GM18508 (cell line): ENCODE data around the gene ATAD3C.
"Not testable (repeated sequence)": the region's sequence is repeated elsewhere in the genome, so short reads cannot be mapped to it uniquely, and the experiment has no call there.

Experiments
- ATAC-seq: cut with Tn5 transposase; IDR thresholded peaks from one replicate; pipeline ENCODE4 v1.9.1; 2021; ENCODE audit warnings: moderate number of reproducible peaks; ENCODE audit not compliant: insufficient read depth, unreplicated experiment

Gene ATAD3C, protein sequence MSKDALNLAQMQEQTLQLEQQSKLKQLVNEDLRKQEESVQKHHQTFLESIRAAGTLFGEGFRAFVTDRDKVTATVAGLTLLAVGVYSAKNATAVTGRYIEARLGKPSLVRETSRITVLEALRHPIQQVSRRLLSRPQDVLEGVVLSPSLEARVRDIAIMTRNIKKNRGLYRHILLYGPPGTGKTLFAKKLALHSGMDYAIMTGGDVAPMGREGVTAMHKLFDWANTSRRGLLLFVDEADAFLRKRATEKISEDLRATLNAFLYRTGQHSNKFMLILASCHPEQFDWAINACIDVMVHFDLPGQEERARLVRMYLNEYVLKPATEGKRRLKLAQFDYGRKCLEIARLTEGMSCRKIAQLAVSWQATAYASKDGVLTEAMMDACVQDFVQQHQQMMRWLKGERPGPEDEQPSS

GRCh38 chr1:1449099-1449739, at the start of gene ATAD3C:
Gene ATAD3C (plus strand): TSS chr1:1449689. CDS start chr1:1450684, 995 bp downstream.
- ATAC-seq: no peak

DNA sequence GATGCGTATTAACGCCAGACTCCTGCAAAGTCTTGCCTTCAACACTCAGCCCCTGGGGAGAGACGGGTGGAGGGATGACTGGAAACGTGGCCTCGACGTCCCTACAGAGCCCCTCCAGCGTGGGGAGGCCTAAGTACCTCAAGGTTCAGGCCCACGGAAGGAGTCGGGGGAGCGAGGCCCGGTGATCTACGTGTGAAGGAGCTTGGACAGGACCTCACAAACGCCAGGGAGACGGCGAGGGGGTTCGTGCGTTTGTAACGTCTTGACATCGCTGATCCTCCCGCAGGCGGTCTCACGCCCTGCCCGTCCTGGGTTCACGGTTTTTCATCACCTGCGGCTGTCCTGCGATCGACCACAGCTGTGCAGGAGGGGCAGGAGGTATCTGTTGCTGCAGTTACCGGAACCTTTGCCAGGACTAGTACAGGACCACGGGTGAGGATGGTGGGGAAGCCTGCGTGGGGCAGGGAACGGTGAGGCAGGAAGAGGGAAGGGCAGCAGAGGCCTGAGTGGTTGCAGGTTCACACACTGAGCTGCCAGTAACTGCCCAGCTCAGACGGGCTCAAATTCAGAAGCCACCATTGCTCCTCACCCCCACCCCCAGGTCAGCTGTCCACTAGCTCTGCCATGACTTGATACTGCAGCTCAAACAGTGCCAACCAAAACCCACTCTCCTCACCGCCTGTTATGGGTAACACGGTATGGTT, 49.5 kb upstream of the ATAD3C start:
- no peak for ATAC-seq

DNA sequence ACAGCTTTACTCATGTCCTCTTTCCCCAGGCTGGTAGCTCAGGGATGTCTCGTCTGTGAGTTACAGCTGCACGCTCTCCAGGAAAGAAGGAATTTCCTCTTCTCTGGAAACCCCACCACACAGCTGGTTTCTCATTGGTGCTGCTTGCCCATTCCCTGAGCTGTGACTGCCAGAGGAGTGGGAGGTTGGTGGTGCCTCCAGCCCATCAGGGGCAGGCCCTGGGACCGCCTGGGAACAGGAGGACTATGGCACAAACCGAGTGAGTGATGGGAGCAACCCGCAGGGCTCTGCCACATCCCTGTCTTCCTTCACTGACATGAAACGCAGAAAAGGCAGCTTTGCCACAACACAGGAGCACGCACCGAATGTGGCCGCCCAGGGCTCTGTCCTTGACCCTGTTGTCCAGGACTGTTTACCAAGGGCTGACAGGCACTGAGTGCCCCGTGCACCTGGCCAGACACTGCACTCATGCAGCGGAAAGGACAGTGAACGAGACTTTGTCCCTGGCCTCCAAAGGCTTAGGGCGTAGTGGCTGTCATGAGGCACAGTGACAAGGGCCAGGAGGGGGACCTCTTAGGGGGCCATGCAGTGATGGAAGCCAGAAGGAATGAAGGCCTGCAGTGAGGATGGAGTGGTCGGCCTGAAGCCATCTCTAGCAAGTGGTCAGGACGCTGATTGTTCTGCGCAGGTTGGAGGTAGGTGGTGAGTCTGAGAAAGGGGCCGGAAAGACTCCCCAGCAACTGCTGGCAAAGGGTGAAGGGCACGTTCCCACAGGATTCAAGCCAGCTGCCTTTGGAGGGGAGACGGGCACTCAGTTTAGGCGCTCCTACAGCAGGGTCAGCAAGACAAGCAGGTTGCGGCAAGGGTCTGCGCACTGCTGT, 48.7 kb upstream of the ATAD3C start:
- no peak for ATAC-seq

DNA sequence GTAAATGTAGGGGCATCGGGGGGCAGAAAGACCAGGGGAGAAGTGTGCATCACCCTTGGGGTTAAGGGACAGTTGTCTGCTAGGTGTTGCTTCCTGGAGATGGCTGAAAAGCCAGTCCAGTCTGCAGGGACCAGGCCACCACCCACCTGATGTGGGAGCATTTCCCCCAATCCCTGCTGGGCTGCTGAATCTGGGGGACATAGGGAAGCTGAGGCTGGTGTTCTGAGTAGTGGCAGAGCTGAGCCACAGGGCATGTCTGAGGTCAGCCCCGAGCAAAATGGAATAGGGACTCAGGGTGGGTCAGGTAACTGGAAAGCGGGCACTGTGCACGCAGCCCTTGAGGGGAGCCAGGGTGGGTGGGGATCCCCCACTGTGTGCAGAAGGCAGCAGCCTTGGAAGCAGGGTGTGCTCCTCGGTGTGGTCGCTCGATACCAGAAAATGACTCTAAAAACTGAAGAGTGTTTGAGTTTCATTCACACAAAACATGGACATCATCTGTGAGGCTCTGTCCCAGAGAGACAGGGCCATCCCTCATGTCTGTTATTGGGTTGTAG, 48.0 kb upstream of the ATAD3C start:
- no peak for ATAC-seq

- no peak for ATAC-seq
Observed at GRCh38 chr1:1402072-1402900, 47.2 kb upstream of the ATAD3C start.

- ATAC-seq: not testable (repeated sequence)
Observed at GRCh38 chr1:1402901-1403392, 46.5 kb upstream of the ATAD3C start.

GRCh38 chr1:1403653-1404052, 45.8 kb upstream of the ATAD3C start:
- no peak for ATAC-seq

DNA sequence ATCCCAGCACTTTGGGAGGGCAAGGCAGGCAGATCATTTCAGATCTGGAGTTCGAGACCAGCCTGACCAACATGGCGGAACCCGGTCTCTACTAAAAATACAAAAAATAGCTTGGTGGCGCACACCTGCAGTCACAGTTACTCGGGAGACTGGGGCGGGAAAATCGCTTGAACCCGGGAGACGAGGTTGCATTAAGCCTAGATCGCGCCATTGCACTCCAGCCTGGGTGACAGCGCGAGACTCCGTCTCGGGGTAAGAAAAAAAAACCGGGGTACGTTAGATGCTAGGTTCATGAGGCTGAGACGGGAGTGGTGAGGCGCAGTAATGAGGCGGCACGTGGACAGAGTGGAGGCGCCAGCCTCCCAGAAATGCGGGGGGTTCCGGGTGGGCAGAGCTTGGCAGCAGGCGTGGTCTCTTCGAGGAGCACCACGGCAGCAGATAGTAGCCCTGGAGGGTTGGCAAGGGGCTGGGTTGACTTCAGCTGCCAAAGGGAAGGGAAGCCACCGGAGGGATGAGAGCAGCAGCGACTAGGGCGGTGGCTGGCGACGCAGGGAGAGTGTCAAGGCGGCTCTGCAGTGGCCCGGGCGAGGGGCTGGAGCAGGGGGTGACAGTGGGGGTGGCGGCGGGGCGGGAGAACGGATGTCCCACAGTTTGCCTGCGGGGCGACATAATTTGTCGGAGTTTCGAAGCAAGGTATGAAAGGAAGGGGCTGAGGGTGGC, 43.2 kb upstream of the ATAD3C start:
- ATAC-seq: no peak

GRCh38 chr1:1406821-1407635, 42.5 kb upstream of the ATAD3C start, which contains the start of gene MRPL20:
Gene MRPL20 (minus strand): TSS chr1:1407293. CDS start chr1:1407217, 76 bp downstream.
- peak; percentile 51 for ATAC-seq

DNA sequence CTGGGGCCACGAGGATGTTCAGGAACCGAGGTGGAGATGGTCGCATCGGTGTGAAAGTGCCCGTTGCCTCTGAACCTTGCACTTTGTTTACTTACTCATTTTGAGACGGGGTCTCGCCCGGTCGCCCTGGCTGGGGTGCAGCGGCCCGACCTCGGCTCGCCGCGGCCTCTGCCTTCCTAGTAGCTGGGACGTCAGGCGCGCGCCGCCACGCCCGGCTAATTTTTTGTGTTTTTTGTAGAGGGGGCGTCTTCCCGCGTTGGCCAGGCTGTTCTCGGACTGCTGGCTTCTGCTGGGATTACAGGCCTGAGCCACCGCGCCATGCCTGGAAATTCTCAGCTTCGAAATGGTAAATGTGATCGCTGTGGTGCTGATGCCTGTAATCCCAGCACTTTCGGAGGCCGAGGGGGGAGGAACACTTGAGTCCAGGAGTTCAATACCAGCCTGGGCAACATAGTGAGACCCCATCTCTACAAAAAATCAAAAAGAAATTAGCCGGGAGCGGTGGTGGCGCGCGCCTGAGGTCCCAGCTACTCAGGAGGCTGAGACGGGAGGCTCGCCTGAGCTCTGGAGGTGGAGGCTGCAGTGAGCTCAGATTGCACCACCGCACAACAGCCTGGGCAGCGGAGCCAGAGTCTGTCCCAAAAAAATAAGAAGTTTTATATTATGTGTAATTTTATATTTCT, 41.7 kb upstream of the ATAD3C start:
- ATAC-seq: no peak

DNA sequence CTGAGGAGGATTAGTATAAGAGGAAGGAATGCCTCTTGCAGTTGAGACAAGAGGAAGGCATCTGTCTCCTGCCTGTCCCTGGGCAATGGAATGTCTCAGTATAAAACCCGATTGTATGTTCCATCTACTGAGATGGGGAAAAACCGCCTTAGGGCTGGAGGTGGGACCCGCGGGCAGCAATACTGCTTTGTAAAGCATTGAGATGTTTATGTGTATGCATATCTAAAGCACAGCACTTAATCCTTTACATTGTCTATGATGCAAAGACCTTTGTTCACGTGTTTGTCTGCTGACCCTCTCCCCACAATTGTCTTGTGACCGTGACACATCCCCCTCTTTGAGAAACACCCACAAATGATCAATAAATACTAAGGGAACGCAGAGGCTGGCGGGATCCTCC, 39.3 kb upstream of the ATAD3C start:
- ATAC-seq: not testable (repeated sequence)

DNA sequence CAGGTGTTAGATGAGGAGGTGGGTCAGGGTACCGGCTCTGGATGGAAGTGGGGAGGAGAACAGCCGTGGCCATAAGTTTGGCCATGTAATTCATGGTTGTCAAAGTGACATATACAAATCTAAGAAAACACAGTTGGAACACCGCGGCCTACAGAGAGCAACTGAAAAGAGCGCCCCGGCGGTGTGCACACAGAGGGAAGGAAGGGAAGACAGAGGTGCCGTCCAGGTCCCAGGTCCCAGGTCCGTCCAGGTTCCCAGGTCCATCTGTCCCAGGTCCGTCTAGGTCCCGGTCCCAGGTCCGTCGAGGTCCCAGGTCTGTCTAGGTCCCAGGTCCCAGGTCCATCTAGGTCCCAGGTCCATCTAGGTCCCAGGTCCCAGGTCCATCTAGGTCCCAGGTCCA, 37.9 kb upstream of the ATAD3C start:
- no peak for ATAC-seq

- not testable (repeated sequence) for ATAC-seq
Observed at GRCh38 chr1:1412311-1412902, 37.1 kb upstream of the ATAD3C start.

GRCh38 chr1:1415751-1416150, 33.7 kb upstream of the ATAD3C start:
- no peak for ATAC-seq

- not testable (repeated sequence) for ATAC-seq
Observed at GRCh38 chr1:1417396-1417795, 32.1 kb upstream of the ATAD3C start.

GRCh38 chr1:1417825-1418463, 31.5 kb upstream of the ATAD3C start:
- ATAC-seq: not testable (repeated sequence)
